GM18508 (cell line): Measurements from ENCODE around the gene BACH2.
"Not testable (repeated sequence)": the region's sequence is repeated elsewhere in the genome, so short reads cannot be mapped to it uniquely, and the experiment has no call there.

Source experiments
- ATAC-seq: cut with Tn5 transposase; IDR thresholded peaks from one replicate; pipeline ENCODE4 v1.9.1; 2021; ENCODE audit warnings: moderate number of reproducible peaks; ENCODE audit not compliant: insufficient read depth, unreplicated experiment

Gene BACH2

GRCh38 chr6:90284236-90285041, 12.2 kb downstream of the BACH2 start:
- peak; percentile 59 for ATAC-seq

- not testable (repeated sequence) for ATAC-seq
Measured at GRCh38 chr6:90282265-90282664, 14.4 kb downstream of the BACH2 start.

- no peak for ATAC-seq
Measured at GRCh38 chr6:90278129-90278528, 18.5 kb downstream of the BACH2 start.

- no peak for ATAC-seq
Measured at GRCh38 chr6:90277302-90278011, 19.2 kb downstream of the BACH2 start.

GRCh38 chr6:90274451-90275030, 22.1 kb downstream of the BACH2 start:
- ATAC-seq: no peak

- ATAC-seq: no peak
Measured at GRCh38 chr6:90273863-90274262, 22.8 kb downstream of the BACH2 start.

GRCh38 chr6:90272895-90273294, 23.7 kb downstream of the BACH2 start:
- no peak for ATAC-seq

- ATAC-seq: no peak
Measured at GRCh38 chr6:90271831-90272230, 24.8 kb downstream of the BACH2 start.

GRCh38 chr6:90269334-90269733, 27.3 kb downstream of the BACH2 start:
- no peak for ATAC-seq

GRCh38 chr6:90268178-90268577, 28.5 kb downstream of the BACH2 start:
- no peak for ATAC-seq

GRCh38 chr6:90266905-90267621, 29.6 kb downstream of the BACH2 start:
- no peak for ATAC-seq

GRCh38 chr6:90264561-90264960, 32.1 kb downstream of the BACH2 start:
- ATAC-seq: no peak

- ATAC-seq: no peak
Measured at GRCh38 chr6:90263633-90264032, 33.0 kb downstream of the BACH2 start.

GRCh38 chr6:90261801-90262200, 34.8 kb downstream of the BACH2 start:
- ATAC-seq: no peak

- ATAC-seq: no peak
Measured at GRCh38 chr6:90257486-90257738, 39.2 kb downstream of the BACH2 start.

GRCh38 chr6:90256698-90257485, 39.8 kb downstream of the BACH2 start:
- ATAC-seq: no peak

GRCh38 chr6:90253631-90254030, 43.0 kb downstream of the BACH2 start:
- no peak for ATAC-seq

- ATAC-seq: peak; percentile 83
Measured at GRCh38 chr6:90251295-90251992, 45.2 kb downstream of the BACH2 start.

GRCh38 chr6:90250405-90250804, 46.2 kb downstream of the BACH2 start:
- ATAC-seq: no peak

GRCh38 chr6:90249458-90249857, 47.2 kb downstream of the BACH2 start:
- ATAC-seq: no peak
